GM19193 (cell line): ENCODE measurements around the gene DNAJC9.

ENCODE experiments used
- POLR2A ChIP-seq: IDR thresholded peaks from 4 replicates; pipeline ENCODE4 v1.6.1; 2011; ENCODE audit not compliant: insufficient read depth, insufficient read length; ENCODE audit errors: extremely low read depth

Gene DNAJC9

DNA sequence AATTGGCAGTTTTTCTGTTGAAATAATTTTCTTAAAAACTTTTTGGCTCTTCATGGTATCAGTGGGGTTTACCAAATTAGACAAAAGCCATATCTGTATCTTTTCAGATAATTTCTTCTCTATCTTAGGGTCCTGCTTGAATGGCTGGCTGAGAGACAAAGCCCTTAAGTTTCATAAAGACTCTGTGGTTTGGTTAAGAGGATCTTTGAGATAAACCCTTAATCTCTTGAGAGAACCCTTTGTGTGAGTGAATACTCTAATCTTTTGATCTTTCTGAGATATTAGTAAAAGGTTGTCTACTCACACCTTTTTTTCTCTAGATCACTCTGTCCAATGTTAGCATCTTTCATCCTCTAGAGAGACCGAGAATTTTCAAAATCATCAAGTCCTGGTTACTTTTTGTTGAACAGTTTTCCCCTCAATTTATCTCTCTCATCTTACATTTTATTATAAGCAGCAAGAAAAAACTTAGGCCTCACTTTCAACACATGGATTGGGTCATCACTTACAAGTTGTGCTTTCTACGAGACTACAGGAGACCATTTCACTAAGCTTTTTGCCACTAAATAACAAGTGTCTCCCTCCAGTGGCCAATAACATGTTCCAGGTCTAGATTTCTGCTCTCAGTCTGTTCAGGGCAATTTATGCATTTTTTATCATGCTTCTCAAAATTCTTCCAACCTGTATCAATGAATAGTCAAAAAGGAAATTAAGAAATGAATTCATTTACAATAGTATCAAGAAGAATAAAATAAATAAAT, 28.4 kb downstream of the DNAJC9 start:
- TF ChIP-seq POLR2A, result no peak

DNA sequence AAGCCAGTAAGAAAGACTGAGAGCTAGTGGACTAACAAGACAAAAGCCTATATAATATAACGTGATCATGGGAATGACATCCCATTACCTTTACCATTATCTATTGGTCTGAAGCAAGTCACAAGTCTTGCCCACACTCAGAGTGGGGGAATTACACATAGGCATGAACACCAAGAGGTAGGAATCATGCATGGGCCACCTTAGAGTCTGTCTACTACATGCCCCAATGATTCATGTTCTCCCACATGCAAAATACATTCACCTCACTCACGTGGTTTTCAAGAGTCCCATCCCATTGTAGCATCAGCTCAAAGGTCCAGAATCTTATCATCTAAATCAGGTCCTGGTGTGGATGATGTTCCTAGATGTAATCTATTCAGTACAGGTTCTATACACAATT, 29.4 kb downstream of the DNAJC9 start:
- no peak for TF ChIP-seq POLR2A

DNA sequence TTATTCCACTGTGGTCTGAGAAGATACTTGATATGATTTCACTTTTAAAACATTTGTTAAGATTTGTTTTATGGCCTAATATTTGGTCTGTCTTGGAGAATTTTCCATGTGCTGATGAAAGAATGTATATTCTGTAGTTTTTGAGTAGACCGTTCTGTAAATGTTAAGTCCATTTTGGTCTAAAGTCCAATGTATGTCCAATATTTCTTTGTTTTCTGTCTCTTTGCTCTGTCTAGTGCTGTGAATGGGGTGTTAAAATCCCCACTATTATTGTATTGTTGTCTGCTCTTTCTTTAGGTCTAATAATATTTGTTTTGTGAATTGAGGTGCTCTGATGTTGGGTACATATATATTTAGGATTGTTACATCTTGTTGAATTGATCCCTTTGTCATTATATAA, 31.3 kb downstream of the DNAJC9 start:
- TF ChIP-seq POLR2A, result no peak

DNA sequence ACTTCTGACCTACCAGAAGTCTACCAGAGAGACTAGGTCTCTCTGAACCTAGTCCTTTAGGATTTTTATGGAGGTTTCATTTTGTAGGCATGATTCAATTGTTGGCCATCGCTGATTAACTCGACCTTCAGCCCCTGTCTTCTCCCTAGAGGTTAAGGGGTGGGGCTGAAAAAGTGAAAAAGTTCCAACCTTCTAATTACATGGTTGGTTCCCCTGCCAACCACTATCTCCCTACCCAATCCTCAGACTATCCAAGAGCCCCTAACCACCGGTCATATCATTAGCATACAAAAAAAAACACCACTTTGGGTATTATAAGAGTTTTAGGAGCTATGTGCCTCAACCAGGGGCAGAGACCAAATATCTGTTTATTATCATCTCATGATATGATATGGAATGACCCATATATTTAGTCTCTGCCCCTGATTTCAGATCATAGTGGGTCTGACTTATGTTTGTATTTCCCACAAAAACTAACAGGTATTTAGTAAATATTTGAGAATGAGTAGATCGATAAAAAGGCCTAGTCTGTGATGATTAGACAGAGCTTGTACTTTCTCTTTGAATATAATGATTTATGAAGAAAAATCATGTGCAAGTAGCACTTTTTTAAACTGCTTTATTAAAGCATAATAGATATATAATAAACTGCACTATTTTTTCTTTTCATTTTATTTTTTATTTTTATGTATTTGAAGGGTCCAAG, 35.8 kb downstream of the DNAJC9 start:
- TF ChIP-seq POLR2A, result no peak

DNA sequence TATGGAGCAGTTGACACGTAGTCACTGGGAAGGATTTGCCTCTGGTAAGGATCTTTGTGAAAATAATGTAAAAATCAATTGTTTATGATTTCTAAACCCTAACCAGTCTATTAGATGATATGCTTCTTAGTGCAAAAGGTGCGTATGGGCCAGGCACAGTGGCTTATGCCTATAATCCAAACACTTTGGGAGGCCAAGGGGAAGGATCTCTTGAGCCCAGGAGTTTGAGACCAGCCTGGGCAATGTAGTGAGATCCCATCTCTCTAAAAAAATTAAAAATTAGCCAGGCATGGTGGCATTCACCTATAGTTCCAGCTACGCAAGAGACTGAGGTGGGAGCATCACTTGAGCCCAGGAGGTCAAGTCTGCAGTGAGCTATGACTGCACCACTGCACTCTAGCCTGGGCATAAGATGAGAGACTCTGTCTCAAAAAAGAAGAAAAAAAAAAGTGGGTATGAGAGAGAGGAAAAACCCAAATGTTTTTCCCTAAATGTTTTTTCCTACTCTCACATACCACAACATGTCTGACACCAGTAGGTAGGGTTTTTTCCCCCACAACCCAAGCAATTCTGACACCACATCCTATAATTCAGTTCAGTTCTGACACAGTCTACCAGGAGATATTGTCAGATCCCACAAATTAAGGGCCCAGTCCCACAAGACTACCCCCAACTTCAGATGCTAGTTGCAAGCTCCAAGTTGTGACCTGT, 36.5 kb downstream of the DNAJC9 start:
- no peak for TF ChIP-seq POLR2A

DNA sequence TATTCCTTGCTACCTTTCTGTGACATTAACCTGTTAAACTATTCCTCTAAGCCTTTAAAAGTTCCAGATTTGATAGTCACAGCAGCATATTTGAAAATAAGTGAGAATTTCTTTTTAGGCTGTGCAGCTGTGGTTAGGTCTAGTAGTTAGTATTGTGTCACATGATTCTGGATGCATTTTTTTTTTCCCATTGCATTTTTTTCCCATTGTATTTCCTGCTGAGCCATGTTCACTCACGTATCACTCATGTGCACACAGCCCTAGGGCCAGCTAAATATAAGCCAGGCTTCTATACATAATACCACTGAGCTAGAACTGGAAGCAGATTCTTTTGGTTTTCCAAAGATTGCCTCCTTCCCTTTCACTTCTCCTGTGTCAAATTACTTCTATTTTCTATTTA, 37.4 kb downstream of the DNAJC9 start:
- TF ChIP-seq POLR2A, result no peak

DNA sequence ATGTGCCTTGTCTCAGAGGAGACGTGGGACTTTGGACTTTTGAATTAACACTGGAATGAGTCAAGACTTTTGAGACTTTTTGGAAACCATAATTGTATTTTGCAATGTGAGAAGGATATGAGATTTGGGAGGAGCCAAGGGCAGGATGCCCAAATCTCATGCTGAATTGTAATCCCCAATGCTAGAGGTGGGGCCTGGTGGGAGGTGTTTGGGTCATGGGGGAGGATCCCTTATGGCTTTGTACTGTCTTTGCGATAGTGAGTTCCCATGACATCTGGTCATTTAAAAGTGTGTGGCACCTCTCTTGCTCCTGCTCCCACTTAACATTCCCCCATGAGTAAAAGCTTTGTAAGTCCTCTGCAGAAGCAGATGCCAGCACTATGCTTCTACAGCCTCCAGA, 39.2 kb downstream of the DNAJC9 start:
- no peak for TF ChIP-seq POLR2A

DNA sequence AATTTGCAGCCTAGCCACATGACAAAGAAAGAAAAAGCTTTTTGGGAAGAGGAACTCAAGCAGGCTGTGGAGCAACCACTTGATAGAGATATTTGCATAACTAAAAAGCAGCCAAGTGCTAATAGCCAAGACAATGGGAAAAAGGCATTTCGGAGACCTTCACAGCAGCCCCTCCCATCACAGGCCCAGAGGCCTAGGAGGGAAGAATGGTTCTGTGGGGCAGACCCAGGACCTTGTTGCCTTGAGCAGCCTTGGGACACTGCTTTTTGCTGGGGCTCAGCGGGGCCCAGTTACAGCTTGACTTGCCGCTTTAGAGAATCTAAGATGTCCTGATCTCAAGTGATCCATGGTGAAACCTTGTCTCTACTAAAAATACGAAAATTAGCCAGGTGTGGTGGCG, 40.7 kb downstream of the DNAJC9 start:
- no peak for TF ChIP-seq POLR2A

DNA sequence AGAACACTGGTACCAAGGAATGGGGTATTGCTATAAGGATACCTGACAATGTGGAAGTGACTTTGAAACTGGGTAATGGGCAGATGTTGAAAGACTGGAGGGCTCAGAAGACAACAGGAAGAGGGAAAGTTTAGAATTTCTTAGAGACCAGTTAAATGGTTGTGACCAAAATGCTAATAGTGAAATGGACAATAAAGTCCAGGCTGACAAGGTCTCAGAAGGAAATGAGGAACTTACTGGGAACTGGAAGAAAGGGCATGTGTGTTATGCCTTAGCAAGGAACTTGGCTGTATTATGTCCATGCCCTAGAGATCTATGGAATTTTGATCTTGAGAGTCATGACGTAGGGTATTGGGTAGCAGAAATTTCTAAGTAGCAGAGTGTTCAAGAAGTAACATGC, 41.2 kb downstream of the DNAJC9 start:
- no peak for TF ChIP-seq POLR2A

DNA sequence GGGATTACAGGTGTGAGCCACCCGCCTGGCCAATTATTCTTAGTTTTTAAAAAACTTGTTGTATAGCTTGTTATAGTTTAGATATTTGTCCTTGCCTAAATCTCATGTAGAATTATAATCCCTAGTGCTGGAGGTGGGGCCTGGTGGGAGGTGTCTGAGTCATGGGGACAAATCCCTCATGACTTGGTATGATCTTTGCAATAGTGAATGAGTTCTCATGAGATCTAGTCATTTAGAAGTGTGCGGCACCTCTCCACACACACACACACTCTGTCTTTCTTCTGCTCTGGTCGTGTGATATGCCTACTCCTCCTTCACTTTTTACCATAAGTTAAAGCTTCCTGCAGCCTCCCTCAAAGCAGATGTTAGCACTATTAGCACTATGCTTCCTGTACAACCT, 42.0 kb downstream of the DNAJC9 start:
- no peak for TF ChIP-seq POLR2A
